Suprapubic skin (tissue), 4 donors: ENCODE results near the gene MST1R. TPM values are rescaled to one million over a fixed set of nuclear protein-coding genes. Genes with fewer than 3 reads are reported as not detected.
A peak's percentile ranks its signal among the peaks of the same experiment; 100 is the strongest.

Experiments used
- DNase-seq, 2 donors: peaks; one replicate each; pipeline ENCODE4 v3.0.0-alpha.2; 2019; ENCODE audit warnings: low spot score in 2 of 2
- H3K27ac ChIP-seq: fragments of 200-600 bp; sonication (generic); one replicate; pipeline ENCODE4 v1.5.1; 2019
- H3K27me3 ChIP-seq: fragments of 200-600 bp; sonication (generic); one replicate; pipeline ENCODE4 v1.5.1; 2019
- H3K36me3 ChIP-seq: fragments of 200-600 bp; sonication (generic); one replicate; pipeline ENCODE4 v1.5.1; 2019
- H3K4me1 ChIP-seq: fragments of 200-600 bp; sonication (generic); one replicate; pipeline ENCODE4 v1.5.1; 2019
- H3K4me3 ChIP-seq: fragments of 200-600 bp; sonication (generic); one replicate; pipeline ENCODE4 v1.5.1; 2019; ENCODE audit warnings: mild to moderate bottlenecking
- H3K9me3 ChIP-seq: fragments of 200-600 bp; sonication (generic); one replicate; pipeline ENCODE4 v1.5.1; 2019
- EP300 ChIP-seq: sonication (generic); formaldehyde crosslinking; IDR thresholded peaks from one replicate; pipeline ENCODE4 v1.6.1; 2017; ENCODE audit warnings: antibody characterized with exemption
- POLR2A ChIP-seq, 2 donors: fragments of 450-650 bp; IDR thresholded peaks; one replicate each; pipeline ENCODE4 v1.6.1; 2017; ENCODE audit warnings: antibody characterized with exemption in 2 of 2, mild to moderate bottlenecking in 2 of 2, moderate library complexity in 2 of 2
- POLR2AphosphoS5 ChIP-seq, 3 donors: sonication (generic); formaldehyde crosslinking; IDR thresholded peaks; one replicate each; pipeline ENCODE4 v1.6.1; 2017; ENCODE audit warnings: antibody characterized with exemption in 3 of 3
- WGBS: methylation state at CpG from one replicate; pipeline ENCODE4 v1.1.5; 2018; 5-methylcytosine and 5-hydroxymethylcytosine counted together
- total RNA-seq, 4 donors: library from RNA; depleted of rRNA; stranded (reverse); fragments of >200 nt; gene quantifications; one replicate each; pipeline ENCODE4 v1.1.0, GENCODE V29; 2016
- TF ChIP-seq, protein P1 (sequence below), 2 donors: fragments of 200-600 bp in 1 of 2; fragments of 450-650 bp in 1 of 2; sonication (generic) in 1 of 2; IDR thresholded peaks; one replicate each; pipeline ENCODE4 v1.5.1; 2016 to 2019; ENCODE audit warnings: antibody characterized with exemption in 2 of 2, mild to moderate bottlenecking in 1 of 2, moderate library complexity in 1 of 2

Gene MST1R
- total RNA-seq, 4 donors from 2014 or later: 37.7 to 129 (median 53.8) TPM

DNA sequence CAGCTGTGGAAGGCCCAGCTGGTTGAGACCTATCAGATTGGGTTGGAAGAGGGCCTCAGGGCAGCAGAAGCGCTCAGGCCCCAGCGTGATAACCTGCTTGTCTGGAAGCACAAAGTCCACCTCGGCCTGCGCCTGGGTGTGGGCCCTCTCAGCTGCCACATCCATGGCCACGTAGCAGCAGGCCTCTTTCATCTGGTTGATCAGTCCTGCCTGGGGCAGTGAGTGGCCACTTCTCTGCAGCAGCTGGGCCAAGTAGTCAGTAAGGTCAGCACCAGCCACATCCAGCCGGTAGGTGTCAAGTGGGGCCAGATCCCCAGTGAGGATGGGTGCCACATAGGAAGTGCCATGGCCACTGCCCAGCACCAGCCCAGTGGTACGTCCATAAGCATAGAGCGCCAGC is 30.1 kb downstream of the MST1R start:
- TF ChIP-seq POLR2A (IDR thresholded peaks at IDR 0.05) (no peak), POLR2AphosphoS5 (IDR thresholded peaks at IDR 0.05) (no peak), EP300 (no peak)
- TF ChIP-seq, protein P1, sequence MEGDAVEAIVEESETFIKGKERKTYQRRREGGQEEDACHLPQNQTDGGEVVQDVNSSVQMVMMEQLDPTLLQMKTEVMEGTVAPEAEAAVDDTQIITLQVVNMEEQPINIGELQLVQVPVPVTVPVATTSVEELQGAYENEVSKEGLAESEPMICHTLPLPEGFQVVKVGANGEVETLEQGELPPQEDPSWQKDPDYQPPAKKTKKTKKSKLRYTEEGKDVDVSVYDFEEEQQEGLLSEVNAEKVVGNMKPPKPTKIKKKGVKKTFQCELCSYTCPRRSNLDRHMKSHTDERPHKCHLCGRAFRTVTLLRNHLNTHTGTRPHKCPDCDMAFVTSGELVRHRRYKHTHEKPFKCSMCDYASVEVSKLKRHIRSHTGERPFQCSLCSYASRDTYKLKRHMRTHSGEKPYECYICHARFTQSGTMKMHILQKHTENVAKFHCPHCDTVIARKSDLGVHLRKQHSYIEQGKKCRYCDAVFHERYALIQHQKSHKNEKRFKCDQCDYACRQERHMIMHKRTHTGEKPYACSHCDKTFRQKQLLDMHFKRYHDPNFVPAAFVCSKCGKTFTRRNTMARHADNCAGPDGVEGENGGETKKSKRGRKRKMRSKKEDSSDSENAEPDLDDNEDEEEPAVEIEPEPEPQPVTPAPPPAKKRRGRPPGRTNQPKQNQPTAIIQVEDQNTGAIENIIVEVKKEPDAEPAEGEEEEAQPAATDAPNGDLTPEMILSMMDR (IDR thresholded peaks at IDR 0.05): no peak
- H3K27me3 ChIP-seq: peaks cover 18% of the 10 kb centered on the region
- no peaks in the 10 kb centered on the region for H3K36me3 ChIP-seq
- H3K9me3 ChIP-seq: no peaks in the 10 kb centered on the region
- no peak overlapping the region for H3K4me3 ChIP-seq
- no peak overlapping the region for H3K27ac ChIP-seq
- peaks cover 19% of the 10 kb centered on the region for H3K4me1 ChIP-seq
- DNase-seq: no peak
- 85% methylated on average over 5 of the region's 8 CpGs for WGBS

DNA sequence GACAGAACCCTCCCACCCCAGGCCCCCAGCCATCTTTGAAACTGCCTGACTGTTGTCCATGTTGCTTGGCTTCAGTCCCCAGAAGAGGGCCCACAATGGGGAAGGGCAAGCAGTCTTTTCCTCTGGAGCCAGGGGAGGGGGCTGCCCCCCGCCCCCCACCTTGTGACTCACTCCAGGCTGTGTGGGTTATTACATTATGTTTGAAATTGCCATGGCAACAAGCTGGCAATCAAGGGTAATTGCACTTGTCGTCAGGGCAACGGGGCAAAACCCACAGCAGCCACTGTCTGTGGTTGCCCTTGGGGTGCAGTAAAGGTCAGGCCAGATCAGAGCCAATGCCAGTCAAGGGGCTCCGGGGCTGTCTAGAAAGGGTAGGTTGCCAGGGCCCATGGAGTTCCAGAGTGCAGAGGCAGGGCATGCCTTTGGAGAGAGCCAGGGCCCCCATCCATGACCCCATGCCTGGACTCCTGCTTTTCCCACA is 30.8 kb downstream of the MST1R start:
- Histone ChIP-seq H3K4me3 (no peak overlapping the region), H3K27ac (no peak overlapping the region), H3K36me3 (no peaks in the 10 kb centered on the region), H3K27me3 (peaks cover 26% of the 10 kb centered on the region), H3K9me3 (no peaks in the 10 kb centered on the region), H3K4me1 (peaks cover 19% of the 10 kb centered on the region)
- WGBS: 67% methylated on average over 3 of the region's 4 CpGs
- TF ChIP-seq POLR2AphosphoS5 (IDR thresholded peaks at IDR 0.05) (no peak), POLR2A (IDR thresholded peaks at IDR 0.05) (no peak), EP300 (no peak)
- TF ChIP-seq, protein P1 (IDR thresholded peaks at IDR 0.05): no peak
- no peak for DNase-seq

GRCh38 chr3:49871531-49872153 is 32.0 kb downstream of the MST1R start:
- Histone ChIP-seq H3K27me3 (peaks cover 35% of the 10 kb centered on the region), H3K27ac (no peak overlapping the region), H3K4me3 (no peak overlapping the region), H3K36me3 (no peaks in the 10 kb centered on the region), H3K4me1 (peaks cover 19% of the 10 kb centered on the region), H3K9me3 (no peaks in the 10 kb centered on the region)
- TF ChIP-seq, protein P1 (IDR thresholded peaks at IDR 0.05): no peak
- TF ChIP-seq POLR2AphosphoS5 (IDR thresholded peaks at IDR 0.05) (no peak), EP300 (no peak), POLR2A (IDR thresholded peaks at IDR 0.05) (no peak)
- no peak for DNase-seq
- 20% methylated on average over 1 of the region's 10 CpGs for WGBS

- TF ChIP-seq POLR2A (IDR thresholded peaks at IDR 0.05) (no peak), POLR2AphosphoS5 (IDR thresholded peaks at IDR 0.05) (no peak), EP300 (no peak)
- TF ChIP-seq, protein P1 (IDR thresholded peaks at IDR 0.05): no peak
- Histone ChIP-seq H3K4me3 (peak within 1 kb of the TSS; percentile 43), H3K27me3 (peaks cover 42% of the 10 kb centered on the region), H3K27ac (no peak within 1 kb of the TSS), H3K4me1 (peaks cover 19% of the 10 kb centered on the region), H3K36me3 (no peaks in the 10 kb centered on the region), H3K9me3 (no peaks in the 10 kb centered on the region)
- WGBS: 7% methylated on average over 11 of the region's 59 CpGs
- DNase-seq: no peak
Measured at GRCh38 chr3:49869525-49870126, 34.0 kb downstream of the MST1R start, which contains the start of gene CAMKV. Gene CAMKV, minus strand, starts transcription at chr3:49869906. Its CDS starts 7,518 bp downstream, at chr3:49862388.

- Histone ChIP-seq H3K27ac (no peak overlapping the region), H3K4me3 (peak overlapping the region; percentile 43), H3K9me3 (no peaks in the 10 kb centered on the region), H3K27me3 (peaks cover 48% of the 10 kb centered on the region), H3K36me3 (no peaks in the 10 kb centered on the region), H3K4me1 (peaks cover 19% of the 10 kb centered on the region)
- 2% methylated on average over 14 of the region's 23 CpGs for WGBS
- no peak for DNase-seq
- TF ChIP-seq POLR2AphosphoS5 (IDR thresholded peaks at IDR 0.05) (no peak), EP300 (no peak), POLR2A (IDR thresholded peaks at IDR 0.05) (no peak)
- TF ChIP-seq, protein P1 (IDR thresholded peaks at IDR 0.05): no peak
Measured at GRCh38 chr3:49868862-49869466, 34.7 kb downstream of the MST1R start.
